ENCODE measurements around the gene HNRNPR. TPM values are rescaled to one million over a fixed set of nuclear protein-coding genes. Genes with fewer than 3 reads are reported as not detected.

The HNRNPR gene
- total RNA-seq, 1 experiment from 2014 or later: 196 TPM

Other genes with a start within 250 kb of the HNRNPR start
- gene LUZP1, start 175.4 kb downstream of the HNRNPR start, total RNA-seq (2014; rRNA removed; shearing (Covaris generic)): 24.3 and 30.2 TPM in 2 replicates
- gene HTR1D, start 126.8 kb downstream of the HNRNPR start, total RNA-seq (2014; rRNA removed; shearing (Covaris generic)): 3.1 and 5.0 TPM in 2 replicates
- gene ZNF436, start 25.6 kb upstream of the HNRNPR start, total RNA-seq (2014; rRNA removed; shearing (Covaris generic)): 9.4 and 12.9 TPM in 2 replicates
- gene TCEA3, start 80.5 kb upstream of the HNRNPR start, total RNA-seq (2014; rRNA removed; shearing (Covaris generic)): 1.7 and 4.3 TPM in 2 replicates
- 5.7 and 9.1 TPM in 2 replicates for gene ASAP3, start 139.9 kb upstream of the HNRNPR start, total RNA-seq (2014; rRNA removed; shearing (Covaris generic))
- gene E2F2, start 186.9 kb upstream of the HNRNPR start, total RNA-seq (2014; rRNA removed; shearing (Covaris generic)): 9.9 and 37.1 TPM in 2 replicates
- gene ID3, start 215.2 kb upstream of the HNRNPR start, total RNA-seq (2014; rRNA removed; shearing (Covaris generic)): 372 and 550 TPM in 2 replicates